ENCODE measurements around the gene TSEN15. TPM values are rescaled to one million over a fixed set of nuclear protein-coding genes. Genes with fewer than 3 reads are reported as not detected.
"Not testable (repeated sequence)": the region's sequence is repeated elsewhere in the genome, so short reads cannot be mapped to it uniquely, and the experiment has no call there.

TSEN15 gene
- total RNA-seq, 1 donor from 2014 or later, result 20.8 TPM

GRCh38 chr1:184031409-184032107 is 20.0 kb upstream of the TSEN15 start:
- DNase-seq (ENCODE audit: low spot score), result no peak

- no peak for DNase-seq (ENCODE audit: low spot score)
These were observed 19.1 kb upstream of the TSEN15 start for GRCh38 chr1:184032306-184032929.

- DNase-seq (ENCODE audit: low spot score), result no peak
These were observed 18.6 kb upstream of the TSEN15 start for GRCh38 chr1:184032930-184033418.

GRCh38 chr1:184033711-184034167 is 17.8 kb upstream of the TSEN15 start:
- no peak for DNase-seq (ENCODE audit: low spot score)

GRCh38 chr1:184034761-184035379 is 16.7 kb upstream of the TSEN15 start:
- no peak for DNase-seq (ENCODE audit: low spot score)

- DNase-seq (ENCODE audit: low spot score), result no peak
These were observed 15.6 kb upstream of the TSEN15 start for GRCh38 chr1:184035719-184036516.

GRCh38 chr1:184036517-184036949 is 15.0 kb upstream of the TSEN15 start:
- DNase-seq (ENCODE audit: low spot score), result no peak

GRCh38 chr1:184037849-184038591 is 13.5 kb upstream of the TSEN15 start:
- DNase-seq (ENCODE audit: low spot score), result no peak

GRCh38 chr1:184039126-184039525 is 12.4 kb upstream of the TSEN15 start:
- DNase-seq (ENCODE audit: low spot score), result no peak

GRCh38 chr1:184041731-184042130 is 9.8 kb upstream of the TSEN15 start:
- DNase-seq (ENCODE audit: low spot score), result no peak

- DNase-seq (ENCODE audit: low spot score), result not testable (repeated sequence)
These were observed 8.2 kb upstream of the TSEN15 start for GRCh38 chr1:184043315-184043714.

GRCh38 chr1:184044603-184045376 is 6.7 kb upstream of the TSEN15 start:
- DNase-seq (ENCODE audit: low spot score), result no peak

GRCh38 chr1:184047541-184047940 is 4.0 kb upstream of the TSEN15 start:
- not testable (repeated sequence) for DNase-seq (ENCODE audit: low spot score)

- DNase-seq (ENCODE audit: low spot score), result no peak
These were observed 2.8 kb upstream of the TSEN15 start for GRCh38 chr1:184048561-184049240.

GRCh38 chr1:184049291-184049690 is 2.2 kb upstream of the TSEN15 start:
- no peak for DNase-seq (ENCODE audit: low spot score)

GRCh38 chr1:184049836-184050468 is 1.6 kb upstream of the TSEN15 start:
- no peak for DNase-seq (ENCODE audit: low spot score)

GRCh38 chr1:184050636-184051035 is 894 bp upstream of the TSEN15 start:
- DNase-seq (ENCODE audit: low spot score), result no peak

- DNase-seq (ENCODE audit: low spot score), result no peak
These were observed 419 bp upstream of the TSEN15 start for GRCh38 chr1:184051138-184051484.

- no peak for DNase-seq (ENCODE audit: low spot score)
These were observed 647 bp downstream of the TSEN15 start for GRCh38 chr1:184052194-184052559.

GRCh38 chr1:184052750-184053149 is 1.2 kb downstream of the TSEN15 start:
- DNase-seq (ENCODE audit: low spot score), result no peak

Data from mucosa of gallbladder (tissue), 1 donor.